Stimulated activated CD4-positive, alpha-beta T cell treated with anti-CD3 and anti-CD28 coated beads, Interleukin-4, amount 100 ng/mL, for 4 hours (primary cell): ENCODE results near the gene PSRC1.
"Not testable (repeated sequence)": the region's sequence is repeated elsewhere in the genome, so short reads cannot be mapped to it uniquely, and the experiment has no call there.

ENCODE experiments used
- DNase-seq, 2 experiments: peaks; one replicate each; pipeline ENCODE4 v3.0.0-alpha.2; 2020

The PSRC1 gene

GRCh38 chr1:109295712-109296415, 12.9 kb upstream of the PSRC1 start:
- DNase-seq = no peak

DNA sequence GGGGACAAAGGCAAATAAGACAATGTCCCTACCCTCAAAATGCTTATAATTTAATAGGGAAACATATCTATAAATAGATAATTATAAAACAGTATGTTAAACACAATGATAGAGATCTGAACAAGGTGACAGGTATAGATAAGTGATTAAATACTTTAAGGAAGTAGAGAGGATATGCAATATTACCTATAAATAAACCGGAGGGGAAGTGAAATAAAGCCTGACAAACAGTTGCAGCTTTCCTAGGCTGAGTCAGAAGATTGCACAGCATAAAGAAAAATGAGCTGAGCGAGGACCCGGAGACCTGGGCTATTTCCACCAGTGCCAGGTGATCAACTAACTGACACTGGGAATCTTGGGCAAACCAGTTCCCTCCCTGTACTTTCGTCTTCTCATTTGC, 11.5 kb upstream of the PSRC1 start:
- DNase-seq = no peak

DNA sequence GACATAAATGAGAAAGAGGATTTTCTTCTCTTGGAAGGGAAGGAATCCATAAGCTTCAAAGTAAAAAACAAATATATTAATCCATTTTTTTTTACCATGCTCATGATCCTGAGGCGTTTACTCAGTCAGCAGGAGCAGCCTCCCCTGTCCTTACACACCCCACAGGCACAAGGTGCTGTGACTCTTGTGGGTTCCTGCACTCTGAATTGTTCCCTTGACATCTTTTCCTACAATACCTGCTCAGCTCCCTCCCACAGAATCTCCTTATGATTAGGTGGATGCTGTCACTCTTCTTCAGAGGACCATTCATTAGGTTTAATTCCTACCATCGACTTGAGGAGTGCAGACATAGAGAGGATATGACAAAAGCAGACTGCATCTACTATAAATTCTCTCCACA, 10.1 kb upstream of the PSRC1 start:
- no peak for DNase-seq

DNA sequence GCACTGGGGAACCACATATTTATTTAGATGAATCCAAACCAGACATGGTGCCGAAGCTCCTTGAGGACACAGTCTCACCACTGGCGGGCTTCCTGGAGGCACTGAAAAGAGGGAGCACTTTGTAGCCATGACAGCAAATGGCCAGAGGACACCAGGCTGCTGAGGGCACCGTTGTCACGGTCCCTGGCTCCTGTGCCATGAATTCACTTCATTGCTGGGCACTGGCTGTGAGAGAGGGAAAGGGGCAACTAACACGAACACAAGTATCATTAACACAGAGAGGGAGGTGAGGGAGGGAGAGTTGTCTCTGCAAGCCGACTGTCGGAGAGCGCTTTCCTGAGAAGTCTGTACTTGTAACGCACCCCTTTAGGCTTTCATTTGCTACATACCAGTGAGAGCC, 9.4 kb upstream of the PSRC1 start:
- DNase-seq = no peak

DNA sequence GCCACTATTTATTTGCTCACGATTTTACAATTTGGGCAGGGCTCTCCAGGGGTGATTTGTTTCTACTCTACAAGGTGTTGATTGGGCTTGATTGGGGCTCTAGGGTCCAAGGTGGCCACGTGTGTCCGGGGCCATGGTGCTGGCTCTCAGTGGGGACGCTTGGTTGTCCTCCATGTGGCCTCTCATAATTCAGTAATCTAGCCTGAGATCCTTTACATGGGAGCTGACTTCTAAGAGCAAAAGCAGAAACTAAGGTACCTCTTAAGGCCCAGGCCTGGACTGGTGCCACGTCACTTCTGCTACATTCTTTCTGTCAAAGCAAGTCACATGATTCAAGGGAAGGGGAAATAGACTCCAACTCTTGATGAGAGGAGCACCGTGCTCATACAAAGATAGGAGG, 8.1 kb upstream of the PSRC1 start:
- DNase-seq = no peak

GRCh38 chr1:109290137-109290536, 7.2 kb upstream of the PSRC1 start:
- DNase-seq = no peak

DNA sequence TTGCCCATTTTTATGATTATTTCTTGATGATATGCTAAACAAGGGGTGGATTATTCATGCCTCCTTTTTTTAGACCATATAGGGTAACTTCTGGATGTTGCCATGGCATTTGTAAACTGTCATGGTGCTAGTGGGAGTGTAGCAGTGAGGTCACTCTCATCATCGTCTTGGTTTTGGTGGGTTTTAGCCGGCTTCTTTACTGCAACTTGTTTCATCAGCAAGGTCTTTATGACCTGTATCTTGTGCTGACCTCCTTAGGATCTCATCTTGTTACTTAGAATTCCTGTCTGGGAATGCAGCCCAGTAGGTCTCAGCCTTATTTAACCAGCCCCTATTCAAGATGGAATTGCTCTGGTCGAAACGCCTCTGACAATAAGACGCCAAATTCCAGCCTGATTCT, 3.8 kb upstream of the PSRC1 start:
- not testable (repeated sequence) for DNase-seq

- DNase-seq = no peak
Observed at GRCh38 chr1:109283748-109284600, 1.0 kb upstream of the PSRC1 start.

GRCh38 chr1:109282497-109282951, 421 bp downstream of the PSRC1 start:
- no peak for DNase-seq

- no peak for DNase-seq
Observed at GRCh38 chr1:109281680-109282496, 1.1 kb downstream of the PSRC1 start.

DNA sequence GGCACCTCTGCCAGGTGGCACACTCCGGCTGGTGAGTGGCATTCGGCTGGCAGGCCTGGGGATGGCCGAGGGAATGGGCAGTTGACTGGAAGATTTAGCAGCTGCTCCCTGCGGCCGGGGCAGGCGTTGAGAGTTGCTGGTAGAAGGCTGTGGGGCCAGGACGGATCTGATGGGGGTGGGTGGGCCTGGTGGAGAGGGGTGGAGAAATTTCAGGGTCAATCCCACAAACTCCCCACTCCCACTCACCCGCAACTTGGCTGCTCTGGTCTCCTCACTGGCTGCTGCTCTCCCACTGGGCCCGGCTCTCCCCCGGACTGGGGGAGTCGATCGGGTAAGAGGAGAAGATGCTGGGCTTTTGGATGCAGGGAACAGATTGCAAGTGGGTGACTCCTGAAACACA, 2.1 kb downstream of the PSRC1 start:
- DNase-seq = no peak

DNA sequence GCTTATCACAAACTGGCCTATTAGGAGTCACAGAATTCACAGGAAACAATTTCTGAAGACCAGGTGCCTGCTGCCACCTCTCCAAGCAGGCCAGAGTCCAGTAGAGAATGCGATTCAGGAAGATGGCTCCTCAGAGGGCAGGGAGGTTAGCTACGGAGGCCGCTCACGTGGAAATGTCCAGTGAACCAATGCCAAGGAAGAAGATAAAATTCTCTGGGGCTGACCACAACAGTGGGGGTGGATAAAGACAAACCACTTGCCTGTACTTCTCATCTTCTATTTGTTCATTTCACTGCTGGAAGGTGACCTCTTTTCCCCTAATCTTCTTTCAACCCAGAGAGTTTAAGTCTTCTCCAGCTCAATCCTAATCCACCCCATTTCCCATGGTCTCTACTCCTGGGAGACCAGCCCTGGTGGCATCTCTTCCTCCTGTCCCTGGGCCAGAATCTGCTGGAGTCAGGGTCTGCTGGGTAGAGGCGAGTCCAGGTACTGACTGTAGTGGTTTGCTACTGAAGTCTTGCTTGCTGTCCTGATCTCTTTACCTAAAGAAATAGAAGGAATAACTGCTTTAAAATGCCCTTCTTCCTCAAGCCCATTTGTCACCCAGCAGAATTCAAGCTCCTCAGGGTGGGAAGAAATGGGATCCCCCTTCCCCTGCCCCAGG, 3.2 kb downstream of the PSRC1 start:
- no peak for DNase-seq

DNA sequence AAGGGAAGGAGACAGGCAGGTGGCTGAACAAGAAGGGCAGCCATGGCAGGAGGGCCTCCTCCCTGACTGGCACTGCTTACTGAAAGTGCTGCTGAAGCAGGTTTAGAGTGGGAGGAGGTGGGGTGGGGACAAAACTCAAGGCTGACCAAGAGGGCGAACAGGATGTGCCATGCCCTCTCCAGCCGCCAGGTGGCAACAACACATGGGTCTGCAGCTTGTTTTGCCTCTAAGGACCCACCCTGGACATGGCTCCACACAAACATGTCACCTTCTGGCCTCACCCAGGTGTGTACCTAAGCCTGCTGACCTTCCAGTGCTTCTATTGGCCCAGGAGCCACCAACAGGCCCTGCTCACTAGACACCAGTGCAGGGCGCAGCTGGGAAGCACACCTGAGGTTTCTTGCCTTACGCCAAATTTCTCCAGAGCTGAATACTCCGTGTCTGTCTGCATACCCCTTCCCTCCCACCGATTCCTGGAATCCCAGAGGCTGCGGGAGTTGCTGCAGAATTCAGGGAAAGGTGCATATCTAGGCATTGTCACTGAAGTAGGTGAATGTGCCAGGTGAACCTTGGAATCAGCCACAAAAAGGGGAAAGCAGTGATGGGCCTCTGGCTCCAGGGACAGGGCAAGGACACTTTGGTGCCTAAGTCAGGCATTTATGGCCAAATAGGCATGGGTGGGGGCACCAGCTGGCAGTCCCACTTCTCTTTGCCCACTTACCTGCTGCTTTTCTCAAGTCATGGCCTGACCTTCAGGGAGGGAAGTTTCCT, 5.3 kb downstream of the PSRC1 start:
- peak; percentile 41 to 60 for DNase-seq

DNA sequence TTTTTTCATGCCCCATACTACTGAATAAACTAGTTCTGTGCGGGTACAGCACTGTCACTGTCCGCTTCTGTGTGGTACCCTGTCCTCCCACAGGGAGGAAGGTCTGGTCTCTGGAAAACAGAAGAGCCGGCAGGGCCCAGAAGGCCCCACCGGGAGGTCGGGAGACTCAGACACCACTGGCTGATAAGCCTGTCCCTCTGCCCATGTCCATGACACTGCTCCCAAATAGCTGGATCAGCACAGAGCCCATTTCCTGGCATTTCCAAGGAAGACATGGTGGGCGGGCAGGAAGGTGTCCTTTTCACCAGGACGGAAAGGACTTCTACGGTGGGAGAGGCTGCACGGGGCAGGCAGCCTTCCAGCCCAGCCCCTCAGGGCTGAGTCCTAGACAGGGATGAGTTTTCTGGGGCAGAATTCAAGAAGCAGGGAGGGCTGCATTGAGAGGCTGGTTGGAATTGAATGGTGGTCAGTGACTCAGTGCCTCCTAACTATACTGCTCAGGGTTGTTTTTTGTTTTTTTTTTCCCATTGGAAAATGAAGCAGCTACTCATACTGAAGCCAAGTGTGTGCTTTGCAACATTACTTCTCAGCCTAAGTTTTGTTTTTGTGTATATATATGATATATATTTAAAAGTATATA, 7.1 kb downstream of the PSRC1 start:
- DNase-seq = no peak

DNA sequence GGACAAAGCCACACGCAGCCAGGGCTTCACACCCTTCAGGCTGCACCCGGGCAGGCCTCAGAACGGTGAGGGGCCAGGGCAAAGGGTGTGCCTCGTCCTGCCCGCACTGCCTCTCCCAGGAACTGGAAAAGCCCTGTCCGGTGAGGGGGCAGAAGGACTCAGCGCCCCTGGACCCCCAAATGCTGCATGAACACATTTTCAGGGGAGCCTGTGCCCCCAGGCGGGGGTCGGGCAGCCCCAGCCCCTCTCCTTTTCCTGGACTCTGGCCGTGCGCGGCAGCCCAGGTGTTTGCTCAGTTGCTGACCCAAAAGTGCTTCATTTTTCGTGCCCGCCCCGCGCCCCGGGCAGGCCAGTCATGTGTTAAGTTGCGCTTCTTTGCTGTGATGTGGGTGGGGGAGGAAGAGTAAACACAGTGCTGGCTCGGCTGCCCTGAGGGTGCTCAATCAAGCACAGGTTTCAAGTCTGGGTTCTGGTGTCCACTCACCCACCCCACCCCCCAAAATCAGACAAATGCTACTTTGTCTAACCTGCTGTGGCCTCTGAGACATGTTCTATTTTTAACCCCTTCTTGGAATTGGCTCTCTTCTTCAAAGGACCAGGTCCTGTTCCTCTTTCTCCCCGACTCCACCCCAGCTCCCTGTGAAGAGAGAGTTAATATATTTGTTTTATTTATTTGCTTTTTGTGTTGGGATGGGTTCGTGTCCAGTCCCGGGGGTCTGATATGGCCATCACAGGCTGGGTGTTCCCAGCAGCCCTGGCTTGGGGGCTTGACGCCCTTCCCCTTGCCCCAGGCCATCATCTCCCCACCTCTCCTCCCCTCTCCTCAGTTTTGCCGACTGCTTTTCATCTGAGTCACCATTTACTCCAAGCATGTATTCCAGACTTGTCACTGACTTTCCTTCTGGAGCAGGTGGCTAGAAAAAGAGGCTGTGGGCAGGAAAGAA, 8.1 kb downstream of the PSRC1 start:
- DNase-seq = no peak

DNA sequence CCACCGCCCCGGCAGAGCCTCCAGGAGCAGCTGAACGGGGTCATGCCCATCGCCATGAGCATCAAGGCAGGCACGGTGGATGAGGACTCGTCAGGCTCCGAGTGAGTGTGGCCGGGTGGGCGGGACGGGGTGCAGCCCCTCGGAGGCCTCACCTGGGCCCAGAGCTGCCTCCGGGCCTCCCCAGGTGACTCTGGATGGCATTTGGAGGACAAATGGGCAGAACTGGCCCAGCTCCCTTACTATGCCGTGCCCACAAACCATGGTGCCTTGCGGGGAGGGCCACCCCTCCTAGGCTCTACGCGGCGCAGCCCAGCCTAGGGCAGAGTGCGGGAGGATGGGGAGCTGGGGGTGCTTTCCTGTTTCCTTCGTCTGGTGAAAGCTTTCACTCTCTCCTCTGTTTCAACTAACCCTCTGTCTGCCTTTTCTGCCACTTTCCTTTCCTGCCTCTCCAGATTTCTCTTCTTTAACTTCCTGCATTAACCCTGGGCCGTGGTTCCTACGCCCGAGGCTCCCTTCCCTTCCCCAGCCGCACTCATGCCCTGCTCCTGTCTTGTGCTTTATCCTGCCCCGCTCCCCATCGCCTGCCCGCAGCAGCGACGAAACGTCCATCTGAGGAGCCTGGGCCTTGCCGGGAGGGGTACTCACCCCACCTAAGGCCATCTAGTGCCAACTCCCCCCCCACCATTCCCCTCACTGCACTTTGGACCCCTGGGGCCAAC, 9.2 kb downstream of the PSRC1 start:
- DNase-seq = no peak

DNA sequence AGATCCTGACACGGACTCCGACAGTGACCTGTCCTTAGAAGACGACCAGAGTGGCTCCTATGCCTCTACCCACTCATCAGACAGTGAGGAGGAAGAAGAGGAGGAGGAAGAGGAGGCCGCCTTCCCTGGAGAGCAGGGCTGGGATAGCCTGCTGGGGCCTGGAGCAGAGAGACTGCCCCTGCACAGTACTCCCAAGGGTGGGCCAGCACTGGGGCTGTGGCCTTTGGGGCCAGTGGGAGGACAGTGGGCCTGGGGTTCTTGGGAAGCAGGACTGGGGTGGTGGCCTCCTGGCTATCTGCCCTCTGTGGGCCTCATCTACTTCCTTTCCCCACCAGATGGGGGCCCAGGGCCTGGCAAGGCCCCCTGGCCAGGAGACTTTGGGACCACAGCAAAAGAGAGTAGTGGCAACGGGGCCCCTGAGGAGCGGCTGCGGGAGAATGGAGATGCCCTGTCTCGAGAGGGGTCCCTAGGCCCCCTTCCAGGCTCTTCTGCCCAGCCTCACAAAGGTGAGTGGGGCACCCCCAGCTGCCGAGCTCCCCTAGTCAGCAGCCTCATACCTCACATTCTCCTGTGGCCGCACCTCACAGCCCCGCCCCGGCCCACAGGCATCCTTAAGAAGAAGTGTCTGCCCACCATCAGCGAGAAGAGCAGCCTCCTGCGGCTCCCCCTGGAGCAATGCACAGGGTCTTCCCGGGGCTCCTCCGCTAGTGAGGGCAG, 10.0 kb downstream of the PSRC1 start:
- DNase-seq = no peak

DNA sequence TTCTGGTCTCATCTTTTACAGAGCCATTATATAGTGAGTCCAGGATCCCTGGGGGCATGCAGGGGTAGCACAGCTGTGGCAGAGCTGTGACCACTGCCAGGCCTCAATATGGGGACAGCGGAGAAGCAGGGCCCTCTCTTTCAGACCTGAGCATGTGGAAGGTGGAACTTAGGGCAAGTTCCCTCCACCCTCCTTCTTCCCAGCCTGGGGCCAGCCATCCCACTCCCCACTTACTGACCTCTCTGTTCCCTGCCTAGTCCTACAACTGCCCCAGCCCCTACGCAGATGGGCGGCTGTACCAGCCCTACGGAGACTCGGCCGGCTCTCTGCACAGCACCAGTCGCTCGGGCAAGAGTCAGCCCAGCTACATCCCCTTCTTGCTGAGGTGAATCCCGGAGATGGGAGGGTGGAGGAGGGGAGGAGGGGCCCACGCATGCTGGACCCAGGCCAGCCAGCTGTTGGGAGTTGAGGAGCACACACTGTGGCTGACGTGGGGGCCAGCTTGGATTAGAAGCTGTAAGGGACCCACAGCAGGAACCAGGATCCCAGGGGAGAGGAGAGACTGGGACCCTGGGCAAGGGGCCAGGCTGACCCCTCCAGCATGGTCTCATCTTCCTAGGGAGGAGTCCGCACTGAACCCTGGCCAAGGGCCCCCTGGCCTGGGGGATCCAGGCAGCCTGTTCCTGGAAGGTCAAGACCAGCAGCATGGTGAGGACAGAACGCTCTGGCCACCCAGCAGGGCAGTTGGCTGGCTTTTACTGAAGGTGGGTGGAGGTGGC, 10.7 kb downstream of the PSRC1 start:
- no peak for DNase-seq
